Measurements from ENCODE around the gene ST6GALNAC3. TPM values are rescaled to one million over a fixed set of nuclear protein-coding genes. Genes with fewer than 3 reads are reported as not detected.

ST6GALNAC3 gene
- total RNA-seq, 2 donors from 2014 or later = 0.24 to 0.30 TPM

DNA sequence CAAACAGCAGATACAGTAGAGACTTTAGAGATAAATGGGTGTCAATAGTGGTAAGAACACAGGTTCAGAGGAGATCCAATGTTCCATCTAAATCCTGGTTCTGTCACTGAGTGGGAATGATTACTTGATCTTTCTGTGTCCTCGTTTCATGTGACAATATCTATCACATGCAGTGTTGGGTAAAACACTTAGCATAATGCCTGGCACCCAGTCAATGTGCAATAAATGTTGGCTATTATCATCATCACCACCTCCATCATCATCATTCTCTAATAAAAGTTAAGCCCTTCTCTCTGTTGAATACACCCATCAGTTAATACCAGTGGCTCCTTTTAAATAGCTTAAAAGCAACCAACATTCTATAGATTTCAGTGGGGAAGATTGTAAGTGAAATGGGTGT is 184.7 kb downstream of the ST6GALNAC3 start:
- Mint-ChIP-seq H3K36me3 (ENCODE audit: low read depth) (no peaks in the 10 kb centered on the region), H3K27me3 (no peaks in the 10 kb centered on the region), H3K9me3 (peaks cover 4% of the 10 kb centered on the region), H3K4me1 (peaks cover 5% of the 10 kb centered on the region), H3K27ac (no peak overlapping the region), H3K4me3 (no peak overlapping the region)
- no peak for ATAC-seq (replicated peaks)

DNA sequence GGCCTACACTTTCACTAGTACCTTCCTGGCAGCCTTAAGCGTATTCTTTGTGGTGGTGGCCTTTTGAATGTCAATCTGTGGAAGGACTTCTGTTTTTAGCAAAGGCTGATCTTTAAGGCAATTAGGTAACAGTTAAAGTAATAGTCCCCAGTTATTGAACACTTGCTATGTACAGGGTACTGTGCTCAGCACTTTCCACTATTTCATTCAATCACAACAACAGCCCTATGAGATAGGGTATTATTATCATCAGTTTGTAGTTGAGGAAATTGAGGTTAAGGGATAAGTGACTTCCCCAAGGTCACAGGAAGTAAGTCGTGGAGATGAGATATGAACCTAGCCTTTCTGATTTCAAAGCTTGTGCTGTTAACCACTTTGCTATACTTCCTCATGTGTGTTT is 185.7 kb downstream of the ST6GALNAC3 start:
- ATAC-seq (replicated peaks) = no peak

DNA sequence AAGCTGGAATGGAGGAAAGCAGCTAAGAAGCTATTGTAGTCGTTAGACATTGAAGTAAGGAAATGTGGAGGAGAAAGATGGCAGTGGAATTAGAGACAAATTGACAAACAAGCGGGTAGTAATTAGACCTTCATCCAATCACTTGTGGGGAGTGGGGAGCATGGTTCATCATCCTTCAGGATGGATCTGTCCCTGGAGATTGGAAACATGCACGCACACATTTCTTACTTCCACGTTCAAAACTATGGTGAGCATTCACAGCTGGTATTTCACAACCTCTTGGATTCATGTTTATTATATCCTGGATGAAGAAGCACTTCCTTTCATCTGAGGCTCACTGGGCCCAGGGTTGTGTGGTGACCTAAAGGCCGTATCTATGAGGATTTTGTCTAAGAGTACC is 188.1 kb downstream of the ST6GALNAC3 start:
- peaks cover 3% of the 10 kb centered on the region for H3K4me1 Mint-ChIP-seq
- H3K9me3 Mint-ChIP-seq = peaks cover 4% of the 10 kb centered on the region
- H3K36me3 Mint-ChIP-seq (ENCODE audit: low read depth) = no peaks in the 10 kb centered on the region

More for the DNA sequence above, 185.7 kb downstream of the ST6GALNAC3 start:
- no peak overlapping the region for H3K27ac Mint-ChIP-seq
- H3K4me1 Mint-ChIP-seq = peaks cover 5% of the 10 kb centered on the region
- H3K27me3 Mint-ChIP-seq = no peaks in the 10 kb centered on the region
- no peaks in the 10 kb centered on the region for H3K36me3 Mint-ChIP-seq (ENCODE audit: low read depth)
- peaks cover 4% of the 10 kb centered on the region for H3K9me3 Mint-ChIP-seq
- no peak overlapping the region for H3K4me3 Mint-ChIP-seq

DNA sequence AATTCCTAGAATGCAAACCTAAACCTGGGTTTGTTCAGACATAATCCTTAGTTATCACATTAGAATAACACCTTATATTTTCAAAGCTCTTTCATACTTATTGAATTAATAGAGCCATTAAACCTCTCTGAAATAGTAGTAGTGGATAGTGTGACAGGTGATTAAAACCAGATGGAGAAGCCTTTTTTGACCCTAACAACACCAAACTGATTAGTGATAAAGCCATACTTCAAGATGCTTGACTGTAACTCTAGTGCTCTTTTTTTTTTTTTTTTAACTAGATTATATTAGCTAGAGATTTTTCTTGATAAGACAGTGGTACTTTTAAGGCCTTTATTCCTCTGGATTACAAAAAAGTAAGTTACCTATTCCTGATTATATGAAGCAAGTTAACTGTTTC is 190.1 kb downstream of the ST6GALNAC3 start:
- peaks cover 4% of the 10 kb centered on the region for H3K9me3 Mint-ChIP-seq
- H3K36me3 Mint-ChIP-seq (ENCODE audit: low read depth) = no peaks in the 10 kb centered on the region
- H3K27me3 Mint-ChIP-seq = peaks cover 3% of the 10 kb centered on the region
- peaks cover 16% of the 10 kb centered on the region for H3K4me1 Mint-ChIP-seq
- H3K27ac Mint-ChIP-seq = no peak overlapping the region
- no peak for ATAC-seq (replicated peaks)
- H3K4me3 Mint-ChIP-seq = no peak overlapping the region

More for the DNA sequence above, 188.1 kb downstream of the ST6GALNAC3 start:
- ATAC-seq (replicated peaks) = no peak
- H3K4me3 Mint-ChIP-seq = no peak overlapping the region
- no peak overlapping the region for H3K27ac Mint-ChIP-seq
- H3K27me3 Mint-ChIP-seq = no peaks in the 10 kb centered on the region

DNA sequence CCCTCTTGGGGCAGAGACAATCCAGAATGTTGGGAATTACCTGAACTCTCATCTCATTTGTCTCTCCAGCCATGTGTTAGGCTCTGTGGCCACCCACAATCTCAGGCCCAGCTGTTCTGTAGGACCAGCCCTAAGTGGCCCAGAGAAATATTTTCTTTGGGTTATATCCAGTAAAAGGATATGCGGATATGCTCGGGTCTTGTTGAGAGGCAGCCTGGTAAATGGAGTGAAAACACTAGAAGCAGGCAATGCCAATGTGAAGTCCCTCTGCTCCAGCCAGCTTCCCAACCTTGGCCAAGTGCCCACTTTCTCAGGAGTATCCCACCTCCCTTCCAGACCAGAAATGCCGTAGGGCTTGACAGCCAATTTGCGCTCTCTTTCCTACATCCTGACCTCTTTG is 192.2 kb downstream of the ST6GALNAC3 start:
- Mint-ChIP-seq H3K4me1 (peaks cover 16% of the 10 kb centered on the region), H3K27ac (no peak overlapping the region), H3K4me3 (no peak overlapping the region), H3K9me3 (peaks cover 4% of the 10 kb centered on the region), H3K27me3 (peaks cover 7% of the 10 kb centered on the region), H3K36me3 (ENCODE audit: low read depth) (no peaks in the 10 kb centered on the region)
- ATAC-seq (replicated peaks) = no peak

DNA sequence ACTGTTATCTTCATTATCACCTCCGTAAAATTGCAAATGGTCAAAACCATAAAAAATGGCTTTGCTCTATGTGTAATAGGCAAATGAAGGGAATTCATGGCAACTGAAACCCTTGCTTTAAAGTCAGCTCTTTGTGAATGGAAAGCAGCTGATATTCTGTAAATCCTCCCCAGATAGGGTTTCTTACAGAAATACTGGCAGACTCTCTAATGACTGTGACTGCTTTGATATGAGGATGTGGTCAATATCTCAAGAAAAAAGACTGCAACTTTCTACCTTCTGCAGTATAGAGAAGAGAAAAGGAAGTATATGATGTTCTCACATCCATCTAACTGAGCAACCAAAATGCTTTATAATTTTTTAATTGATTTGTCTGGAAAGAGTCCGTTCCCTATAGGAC is 193.1 kb downstream of the ST6GALNAC3 start:
- Mint-ChIP-seq H3K9me3 (no peaks in the 10 kb centered on the region), H3K4me1 (peaks cover 16% of the 10 kb centered on the region), H3K27ac (no peak overlapping the region), H3K36me3 (ENCODE audit: low read depth) (no peaks in the 10 kb centered on the region), H3K27me3 (peaks cover 7% of the 10 kb centered on the region), H3K4me3 (no peak overlapping the region)
- peak; percentile 53 for ATAC-seq (replicated peaks)

DNA sequence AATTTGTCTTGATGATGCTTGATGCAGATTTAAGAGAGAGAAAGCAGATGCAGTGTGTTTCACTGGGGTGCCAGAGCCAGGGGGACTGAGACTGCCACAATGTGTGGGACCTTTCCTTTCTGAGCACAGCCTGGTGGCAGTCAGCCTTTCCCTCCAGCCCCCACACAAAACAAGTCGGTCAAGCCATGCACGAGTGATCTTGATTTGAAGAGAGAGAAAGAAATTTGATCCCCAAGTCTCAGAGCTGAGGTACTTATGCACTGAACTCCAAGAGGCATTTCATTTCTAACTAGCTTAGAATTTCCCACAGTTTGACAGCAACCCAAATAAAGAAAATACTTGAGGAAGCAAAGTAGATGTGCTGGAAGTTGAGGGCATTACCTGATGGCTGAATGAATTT is 193.8 kb downstream of the ST6GALNAC3 start:
- Mint-ChIP-seq H3K9me3 (no peaks in the 10 kb centered on the region), H3K27me3 (peaks cover 7% of the 10 kb centered on the region), H3K27ac (no peak overlapping the region), H3K36me3 (ENCODE audit: low read depth) (no peaks in the 10 kb centered on the region), H3K4me1 (peaks cover 16% of the 10 kb centered on the region), H3K4me3 (peak overlapping the region; percentile 2)
- ATAC-seq (replicated peaks) = no peak

DNA sequence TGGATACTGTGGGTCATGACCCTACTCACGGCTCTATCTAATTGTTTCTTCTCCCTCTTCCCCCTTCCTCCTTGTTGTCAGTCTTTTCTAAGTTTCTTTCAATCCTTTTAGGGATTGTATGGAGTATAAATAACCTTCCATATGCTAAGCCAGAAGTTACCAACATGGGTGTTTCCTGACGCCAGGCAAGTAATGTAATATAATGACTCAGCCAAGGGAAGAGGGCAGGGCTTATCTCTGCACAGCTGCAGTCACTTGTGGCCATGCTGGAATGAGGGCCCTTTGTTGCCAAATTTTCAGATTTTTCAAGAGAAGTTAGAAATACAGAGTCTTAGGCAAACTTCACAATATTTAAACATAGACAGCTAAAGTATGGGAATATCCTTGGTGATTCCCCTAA is 194.6 kb downstream of the ST6GALNAC3 start:
- peak; percentile 40 for ATAC-seq (replicated peaks)
- H3K36me3 Mint-ChIP-seq (ENCODE audit: low read depth) = no peaks in the 10 kb centered on the region
- H3K9me3 Mint-ChIP-seq = no peaks in the 10 kb centered on the region
- no peak overlapping the region for H3K27ac Mint-ChIP-seq
- H3K27me3 Mint-ChIP-seq = peaks cover 7% of the 10 kb centered on the region
- H3K4me3 Mint-ChIP-seq = peak overlapping the region; percentile 2
- peaks cover 16% of the 10 kb centered on the region for H3K4me1 Mint-ChIP-seq

DNA sequence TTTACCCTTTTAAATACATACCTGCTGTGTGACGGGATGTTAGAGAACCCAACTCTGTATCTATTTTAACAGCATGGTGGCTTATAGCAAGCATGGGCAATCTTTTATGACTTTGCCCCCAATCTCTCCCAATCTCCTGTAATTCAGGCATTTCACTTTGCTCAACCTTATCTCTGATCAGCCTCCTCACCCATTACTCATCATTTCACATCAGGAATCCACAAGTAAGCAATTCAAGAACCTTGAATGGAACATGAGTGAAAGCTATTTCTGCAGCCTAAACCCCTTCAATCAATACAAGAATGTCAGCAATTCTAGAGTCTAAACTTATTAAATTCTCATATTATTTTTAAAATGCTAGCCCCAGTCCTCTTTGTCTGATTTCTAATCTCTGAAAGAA is 199.8 kb downstream of the ST6GALNAC3 start:
- Mint-ChIP-seq H3K9me3 (no peaks in the 10 kb centered on the region), H3K36me3 (ENCODE audit: low read depth) (no peaks in the 10 kb centered on the region), H3K4me3 (no peak overlapping the region), H3K27ac (no peak overlapping the region), H3K4me1 (peaks cover under 1% of the 10 kb centered on the region), H3K27me3 (peaks cover 3% of the 10 kb centered on the region)
- no peak for ATAC-seq (replicated peaks)

DNA sequence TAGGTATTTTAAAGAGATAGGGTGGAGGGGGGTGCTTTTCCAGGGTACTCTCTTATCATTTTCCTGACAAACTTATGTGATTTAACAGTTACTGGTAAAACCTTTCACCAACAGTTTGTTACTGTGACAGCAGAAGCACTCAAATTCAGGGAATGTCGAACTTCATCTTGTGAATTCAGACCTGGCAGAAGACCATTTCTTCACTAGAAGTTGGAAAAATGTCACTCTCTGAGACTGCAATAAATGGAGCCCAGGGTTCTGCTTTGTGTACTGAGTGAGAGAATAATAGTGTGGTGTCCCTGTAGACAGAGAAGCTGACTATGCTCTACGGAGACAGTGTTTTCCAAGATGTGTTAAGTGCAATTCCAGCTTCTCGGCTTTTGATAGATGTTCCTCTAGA is 200.2 kb downstream of the ST6GALNAC3 start:
- no peak overlapping the region for H3K4me3 Mint-ChIP-seq
- H3K27ac Mint-ChIP-seq = no peak overlapping the region
- no peak for ATAC-seq (replicated peaks)
- no peaks in the 10 kb centered on the region for H3K9me3 Mint-ChIP-seq
- H3K27me3 Mint-ChIP-seq = peaks cover 3% of the 10 kb centered on the region
- no peaks in the 10 kb centered on the region for H3K36me3 Mint-ChIP-seq (ENCODE audit: low read depth)
- no peaks in the 10 kb centered on the region for H3K4me1 Mint-ChIP-seq

DNA sequence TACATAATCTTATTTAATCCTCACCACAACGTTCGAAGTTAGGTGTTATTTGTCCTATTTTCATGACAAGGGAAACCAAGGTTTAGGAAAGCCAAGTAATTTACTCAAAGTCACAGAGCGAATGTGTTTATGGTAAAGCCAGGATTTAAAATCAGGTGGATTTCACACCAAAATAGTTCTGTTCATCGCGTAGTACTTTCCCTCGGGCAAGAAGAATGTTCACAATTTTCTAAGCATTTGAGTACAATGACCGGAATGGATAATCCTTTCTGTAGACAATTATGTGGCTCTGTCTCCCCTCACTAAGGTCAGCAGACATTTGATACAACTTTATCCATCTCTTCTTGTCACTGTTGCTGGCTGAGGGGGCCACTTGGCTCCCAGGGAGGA is 204.2 kb downstream of the ST6GALNAC3 start:
- Mint-ChIP-seq H3K27me3 (no peaks in the 10 kb centered on the region), H3K36me3 (ENCODE audit: low read depth) (no peaks in the 10 kb centered on the region), H3K9me3 (no peaks in the 10 kb centered on the region), H3K27ac (no peak overlapping the region), H3K4me1 (no peaks in the 10 kb centered on the region), H3K4me3 (no peak overlapping the region)
- no peak for ATAC-seq (replicated peaks)

DNA sequence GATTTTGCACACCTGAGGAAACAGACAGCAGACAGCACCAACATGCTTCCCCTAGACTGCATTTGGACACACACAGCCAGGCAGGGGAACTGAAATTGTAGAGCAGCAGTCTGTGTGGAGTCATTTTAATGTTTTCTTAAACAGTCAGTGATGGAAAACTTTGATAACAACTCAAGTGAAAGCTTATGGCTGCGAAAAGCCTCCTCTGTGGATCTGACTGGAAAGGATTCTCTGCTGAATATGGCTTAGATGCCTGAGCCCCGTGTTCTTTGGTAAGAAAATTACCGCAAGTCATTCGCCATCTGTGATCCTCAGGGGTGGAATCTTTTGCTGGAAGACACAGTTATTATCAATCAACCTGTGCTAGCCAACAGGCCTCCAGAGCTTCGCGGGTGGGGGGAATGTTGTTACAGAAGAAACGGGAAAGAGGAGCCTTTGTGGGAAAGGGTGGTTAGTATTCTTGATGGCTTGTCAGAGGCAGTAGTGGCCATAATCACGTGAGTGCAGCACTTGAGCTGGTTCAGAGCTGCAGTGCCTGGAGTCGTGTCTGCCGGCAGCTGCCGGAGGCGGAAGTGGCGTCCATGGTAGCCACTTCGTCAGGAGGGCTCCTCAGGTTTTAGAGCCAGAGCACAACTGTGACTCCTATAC is 204.7 kb downstream of the ST6GALNAC3 start:
- Mint-ChIP-seq H3K36me3 (ENCODE audit: low read depth) (no peaks in the 10 kb centered on the region), H3K4me3 (no peak overlapping the region), H3K4me1 (no peaks in the 10 kb centered on the region), H3K9me3 (no peaks in the 10 kb centered on the region), H3K27ac (no peak overlapping the region), H3K27me3 (no peaks in the 10 kb centered on the region)
- no peak for ATAC-seq (replicated peaks)

DNA sequence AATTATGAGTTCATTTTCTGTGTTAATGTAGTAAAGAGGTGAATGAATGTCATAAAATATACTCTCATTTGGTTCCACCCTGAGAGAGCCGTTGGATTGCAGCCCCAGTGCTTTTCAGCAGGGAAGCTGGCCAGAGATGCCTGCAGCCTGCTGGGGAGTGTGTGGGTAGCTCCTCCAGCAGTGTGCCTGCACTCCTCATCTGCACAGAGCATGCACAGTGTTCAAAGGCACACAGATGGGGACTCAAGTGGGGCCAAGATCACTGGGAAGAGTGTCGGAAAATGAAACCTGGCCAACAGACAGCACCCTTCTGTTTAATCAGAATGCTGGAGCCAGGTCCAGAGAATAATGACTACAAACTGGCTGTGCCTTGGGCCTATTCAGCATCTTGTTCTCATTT is 206.8 kb downstream of the ST6GALNAC3 start:
- Mint-ChIP-seq H3K9me3 (no peaks in the 10 kb centered on the region), H3K36me3 (ENCODE audit: low read depth) (no peaks in the 10 kb centered on the region), H3K27ac (no peak overlapping the region), H3K4me3 (no peak overlapping the region), H3K4me1 (peaks cover 6% of the 10 kb centered on the region), H3K27me3 (no peaks in the 10 kb centered on the region)
- ATAC-seq (replicated peaks) = no peak

DNA sequence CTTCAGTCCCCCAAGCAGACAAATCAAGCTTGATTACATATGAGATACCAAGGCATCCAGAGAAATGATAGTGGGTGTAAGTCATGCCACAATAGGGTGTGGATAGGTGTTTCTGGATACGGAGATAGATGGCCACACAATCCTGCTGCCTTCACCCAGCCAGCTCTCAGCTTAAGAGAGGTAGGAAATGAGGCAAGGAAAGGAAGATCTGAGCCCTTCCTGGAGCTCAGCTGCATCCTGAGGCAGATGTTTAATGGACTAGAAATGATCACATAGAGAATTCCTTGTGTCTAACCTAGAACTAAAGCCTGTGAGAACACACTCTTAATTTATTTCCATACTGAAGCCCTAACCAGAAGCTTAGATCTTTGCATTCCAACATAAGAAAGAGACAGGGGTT is 210.3 kb downstream of the ST6GALNAC3 start:
- no peak overlapping the region for H3K4me3 Mint-ChIP-seq
- H3K27me3 Mint-ChIP-seq = no peaks in the 10 kb centered on the region
- no peaks in the 10 kb centered on the region for H3K9me3 Mint-ChIP-seq
- no peak overlapping the region for H3K27ac Mint-ChIP-seq
- ATAC-seq (replicated peaks) = no peak
- H3K36me3 Mint-ChIP-seq (ENCODE audit: low read depth) = no peaks in the 10 kb centered on the region
- peaks cover 6% of the 10 kb centered on the region for H3K4me1 Mint-ChIP-seq

DNA sequence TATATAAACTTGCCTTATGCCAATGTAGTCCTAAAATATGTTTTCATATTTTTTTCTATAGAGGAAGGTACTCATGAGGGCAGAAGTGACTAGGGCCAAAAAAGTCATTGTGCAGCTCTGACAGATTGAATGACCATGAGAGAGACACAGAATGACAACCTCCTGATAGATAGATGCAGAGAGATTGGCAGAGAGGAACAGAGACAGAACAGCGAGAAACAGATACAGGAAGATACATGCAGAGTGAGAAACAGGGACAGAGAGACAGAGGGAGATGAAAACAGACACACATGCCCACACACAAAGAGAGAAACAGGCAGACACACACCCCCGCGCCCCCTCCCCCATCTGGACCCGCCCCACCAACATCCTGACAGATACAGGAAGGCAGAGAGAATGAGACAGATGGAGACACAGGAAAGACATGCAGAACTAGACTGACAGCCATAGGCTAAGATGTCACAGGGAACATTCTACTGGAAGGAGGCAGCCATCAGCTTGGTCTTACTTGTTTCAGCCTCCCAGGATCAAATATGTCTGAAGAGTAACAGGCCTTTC is 211.1 kb downstream of the ST6GALNAC3 start:
- no peak overlapping the region for H3K27ac Mint-ChIP-seq

More for the DNA sequence above, 211.1 kb downstream of the ST6GALNAC3 start:
- Mint-ChIP-seq H3K4me3 (no peak overlapping the region), H3K4me1 (peaks cover 6% of the 10 kb centered on the region), H3K27me3 (peaks cover 1% of the 10 kb centered on the region), H3K36me3 (ENCODE audit: low read depth) (no peaks in the 10 kb centered on the region), H3K9me3 (no peaks in the 10 kb centered on the region)
- no peak for ATAC-seq (replicated peaks)
